Measurements from ENCODE around the gene UPB1.

- TF ChIP-seq CTCF (IDR thresholded peaks at IDR 0.05) (no peak), POLR2A (IDR thresholded peaks at IDR 0.05) (no peak)
Measured at GRCh38 chr22:24465975-24466374, 29.2 kb upstream of the UPB1 start.

All from Peyer's patch (tissue), 4 donors.